HS-27A (cell line): Measurements from ENCODE around the gene UPF3A.
A peak's percentile ranks its signal among the peaks of the same experiment; 100 is the strongest.

ENCODE experiments used
- DNase-seq: peaks from one replicate; pipeline ENCODE4 v3.0.0-alpha.2; 2012; ENCODE audit warnings: low read depth, missing footprints

The UPF3A gene

DNA sequence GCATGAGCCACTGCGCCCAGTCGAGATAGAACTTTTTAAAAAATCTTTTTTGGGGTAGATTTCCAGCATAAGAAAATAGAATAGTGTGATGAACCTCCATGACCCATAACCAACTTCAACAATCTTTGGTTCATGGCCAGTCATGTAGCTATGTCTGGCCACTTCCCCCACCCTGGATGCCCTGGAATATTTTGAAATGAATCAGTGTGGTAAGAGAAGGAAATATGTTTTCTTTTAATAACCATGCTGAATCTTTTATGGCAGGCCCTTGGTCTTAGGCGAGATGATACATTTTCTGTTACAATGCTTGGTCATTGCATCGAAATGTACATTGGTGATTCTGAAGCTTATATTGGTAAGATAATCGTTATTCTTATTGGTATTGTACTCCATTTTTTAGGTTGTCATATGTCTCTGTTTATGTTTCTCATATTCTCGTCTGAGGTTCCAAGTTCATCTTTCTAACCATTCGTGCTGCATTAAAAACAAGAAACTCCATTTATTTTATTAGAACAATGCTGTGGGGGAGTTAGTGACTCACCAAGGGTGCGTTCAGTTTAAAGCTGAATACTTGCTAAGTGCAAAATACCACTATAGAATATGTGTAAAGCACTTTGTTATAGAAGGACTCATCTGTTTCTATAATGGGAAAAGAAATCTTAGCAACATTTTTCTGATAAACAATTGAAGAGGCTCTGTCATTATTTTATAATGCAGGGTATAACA lies 16.4 kb upstream of the UPF3A start:
- DNase-seq, result peak; percentile 63

DNA sequence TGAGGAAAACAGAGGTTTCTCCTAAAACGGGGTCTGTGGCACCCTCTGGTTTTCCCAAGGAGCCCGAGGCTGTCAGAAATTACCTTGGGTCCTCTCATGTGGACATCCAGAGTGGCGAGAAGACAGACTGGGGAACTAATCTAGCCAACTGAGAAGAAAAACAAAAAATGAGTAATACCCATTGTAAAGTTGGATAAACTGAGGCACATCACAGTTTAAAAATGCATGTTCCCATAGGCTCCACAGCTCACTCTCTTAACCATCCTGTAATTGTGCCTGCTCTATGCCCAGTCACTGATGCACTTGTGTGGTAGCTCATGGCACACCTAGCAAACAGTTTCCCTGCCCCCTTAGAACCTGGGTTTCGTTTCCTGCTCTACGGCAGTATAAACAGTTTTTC lies 15.2 kb upstream of the UPF3A start:
- DNase-seq, result no peak

- DNase-seq, result no peak
These were observed 12.8 kb upstream of the UPF3A start for GRCh38 chr13:114268344-114269280.

GRCh38 chr13:114269281-114269770 lies 12.1 kb upstream of the UPF3A start:
- no peak for DNase-seq

- DNase-seq, result no peak
These were observed 8.4 kb upstream of the UPF3A start for GRCh38 chr13:114272977-114273376.

DNA sequence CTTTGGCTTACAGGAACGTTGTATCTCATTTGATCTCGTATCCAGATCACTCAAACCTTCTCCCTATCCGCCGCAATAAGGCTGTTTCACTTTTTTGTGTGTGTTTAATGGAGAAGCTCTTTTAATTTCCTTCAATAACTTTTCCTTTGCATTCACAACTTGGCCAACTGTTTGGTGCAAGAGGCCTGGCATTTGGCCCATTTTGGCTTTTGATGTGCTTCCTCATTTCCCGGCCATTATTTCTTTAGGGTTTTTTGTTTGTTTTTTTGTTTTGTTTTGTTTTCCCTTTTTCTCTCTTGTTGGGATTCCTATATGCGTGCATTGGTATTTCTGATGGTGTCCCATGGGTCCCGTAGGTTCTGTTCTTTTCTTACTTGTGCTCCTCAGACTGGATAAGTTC lies 6.1 kb upstream of the UPF3A start:
- no peak for DNase-seq

- DNase-seq, result no peak
These were observed 2.3 kb upstream of the UPF3A start for GRCh38 chr13:114279146-114279545.

GRCh38 chr13:114279758-114280355 lies 1.5 kb upstream of the UPF3A start:
- no peak for DNase-seq

DNA sequence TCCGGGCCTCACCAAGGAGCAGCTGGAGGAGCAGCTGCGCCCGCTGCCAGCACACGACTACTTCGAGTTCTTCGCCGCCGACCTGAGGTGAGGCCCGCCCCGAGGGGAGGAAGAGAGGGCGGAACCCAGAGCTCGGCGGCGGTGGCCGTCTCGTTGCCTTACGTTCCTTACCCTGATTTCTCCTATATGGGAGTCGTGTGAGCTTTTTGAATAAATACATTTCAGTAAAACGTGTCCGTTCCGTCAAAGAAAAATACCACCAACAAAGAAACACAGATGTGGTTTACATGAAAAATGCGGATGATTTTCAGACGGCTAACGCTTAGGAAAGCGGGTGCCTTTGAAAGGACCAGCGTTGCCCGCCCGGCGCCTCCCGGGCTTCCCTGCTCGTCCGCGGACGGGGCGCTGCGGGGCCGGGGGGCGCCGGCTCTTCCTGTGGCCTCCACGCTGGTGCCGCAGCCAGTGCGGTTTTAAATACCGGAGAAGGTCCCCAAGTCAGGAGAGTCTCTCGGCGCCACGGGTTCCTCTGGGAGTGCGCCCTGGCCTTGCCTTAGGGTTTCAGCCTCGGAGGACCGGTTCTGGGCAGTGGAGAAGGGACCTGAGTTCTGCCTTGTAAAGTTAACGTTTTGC lies 755 bp downstream of the UPF3A start:
- peak; percentile 45 for DNase-seq

DNA sequence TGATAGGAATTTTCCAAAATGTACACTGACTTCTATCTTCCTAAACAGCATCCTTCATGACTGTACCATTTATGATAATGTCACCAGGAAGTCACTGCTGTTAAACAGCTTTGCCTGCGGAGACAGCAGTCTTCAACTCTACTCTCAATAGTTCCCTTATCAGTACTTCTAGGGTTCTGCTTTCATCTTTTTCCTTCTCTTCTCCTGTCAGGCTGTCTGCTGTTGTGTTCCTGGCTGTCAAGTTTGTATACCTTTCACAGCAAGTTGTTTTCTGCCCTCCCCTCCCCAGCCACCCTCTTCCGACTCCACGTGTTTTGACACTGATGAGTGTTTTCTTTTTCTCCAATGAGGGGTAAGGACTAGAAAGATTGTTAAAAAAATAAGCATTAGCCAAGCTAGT lies 2.2 kb downstream of the UPF3A start:
- no peak for DNase-seq

DNA sequence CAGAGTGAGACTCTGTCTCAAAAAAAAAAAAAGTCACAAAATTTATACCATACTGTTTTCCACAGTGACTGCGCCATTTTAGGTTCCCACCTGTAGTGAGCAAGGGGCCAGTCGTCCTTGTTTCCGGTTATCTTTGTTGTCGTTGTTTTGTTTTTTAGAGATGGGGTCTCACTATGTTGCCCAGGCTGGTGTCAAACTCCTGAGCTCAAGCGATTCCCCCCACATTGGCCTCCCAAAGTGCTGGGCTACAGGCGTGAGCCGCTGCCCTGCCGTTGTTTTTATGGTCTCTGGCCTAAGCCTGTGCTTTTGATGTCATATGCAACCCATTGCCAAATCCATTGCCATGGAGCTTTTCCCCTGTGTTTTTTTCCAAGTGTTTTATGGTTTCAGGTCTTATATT lies 3.3 kb downstream of the UPF3A start:
- DNase-seq, result no peak

GRCh38 chr13:114285166-114285808 lies 3.9 kb downstream of the UPF3A start:
- DNase-seq, result no peak

- DNase-seq, result no peak
These were observed 5.4 kb downstream of the UPF3A start for GRCh38 chr13:114286808-114287207.

DNA sequence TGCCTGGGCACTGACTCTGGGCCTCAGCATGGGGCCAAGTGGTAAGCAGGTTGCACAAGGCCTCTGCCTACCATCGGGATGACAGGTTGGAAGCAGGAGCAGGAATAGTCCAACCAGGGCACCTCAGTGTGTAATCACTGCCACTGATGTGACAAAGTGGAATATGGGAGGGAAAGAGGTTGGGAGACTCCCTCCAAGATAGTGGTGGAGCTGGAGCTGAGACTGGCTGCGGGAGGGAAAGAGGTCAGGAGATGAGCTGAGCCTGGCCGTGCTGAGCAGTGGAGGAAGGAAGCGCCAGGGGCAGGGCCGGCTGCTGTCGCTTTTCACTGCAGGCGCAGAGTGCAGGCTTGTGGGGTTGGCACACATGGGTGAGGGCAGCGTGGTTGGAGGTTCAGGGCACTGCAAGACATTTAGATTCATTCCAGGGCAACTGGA lies 6.8 kb downstream of the UPF3A start:
- no peak for DNase-seq

DNA sequence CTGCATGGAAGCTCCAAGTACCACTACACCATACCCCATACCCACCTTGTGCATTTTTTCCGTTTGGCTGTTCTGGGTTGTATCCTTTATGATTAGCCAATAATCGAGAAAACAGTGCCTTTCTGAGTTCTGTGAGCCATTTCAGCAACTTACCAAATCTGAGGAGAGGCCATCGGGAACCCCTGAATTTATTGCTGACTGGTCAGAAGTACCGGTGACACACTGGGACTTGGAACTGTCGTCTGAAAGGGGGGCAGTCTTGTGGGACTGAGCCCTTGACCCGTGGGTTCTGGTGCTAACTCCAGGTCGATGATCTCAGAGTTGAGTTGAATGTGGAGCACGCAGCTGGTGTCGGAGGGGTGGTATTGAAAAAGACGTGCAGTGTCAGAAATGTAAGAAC lies 15.0 kb downstream of the UPF3A start:
- DNase-seq, result no peak

DNA sequence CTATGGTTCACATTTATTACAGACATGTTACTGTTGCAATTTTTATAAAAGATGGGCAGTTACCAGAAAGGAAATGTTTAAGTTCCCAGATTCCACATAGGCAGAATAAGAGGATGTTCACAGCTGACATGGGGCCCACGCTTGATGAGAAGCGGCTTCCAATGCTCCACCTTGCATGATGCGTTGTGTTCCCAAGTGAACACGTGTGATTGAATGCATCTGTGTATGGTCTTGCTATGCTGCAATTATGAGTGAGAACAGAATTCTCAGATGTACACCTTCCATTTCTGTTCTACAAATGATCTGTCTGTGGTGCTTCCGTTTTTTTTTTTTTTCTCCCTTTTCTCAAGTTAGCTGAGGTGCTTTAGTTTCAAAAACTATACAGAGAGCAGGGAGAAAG lies 15.5 kb downstream of the UPF3A start:
- DNase-seq, result no peak

GRCh38 chr13:114298866-114299265 lies 17.5 kb downstream of the UPF3A start:
- no peak for DNase-seq

DNA sequence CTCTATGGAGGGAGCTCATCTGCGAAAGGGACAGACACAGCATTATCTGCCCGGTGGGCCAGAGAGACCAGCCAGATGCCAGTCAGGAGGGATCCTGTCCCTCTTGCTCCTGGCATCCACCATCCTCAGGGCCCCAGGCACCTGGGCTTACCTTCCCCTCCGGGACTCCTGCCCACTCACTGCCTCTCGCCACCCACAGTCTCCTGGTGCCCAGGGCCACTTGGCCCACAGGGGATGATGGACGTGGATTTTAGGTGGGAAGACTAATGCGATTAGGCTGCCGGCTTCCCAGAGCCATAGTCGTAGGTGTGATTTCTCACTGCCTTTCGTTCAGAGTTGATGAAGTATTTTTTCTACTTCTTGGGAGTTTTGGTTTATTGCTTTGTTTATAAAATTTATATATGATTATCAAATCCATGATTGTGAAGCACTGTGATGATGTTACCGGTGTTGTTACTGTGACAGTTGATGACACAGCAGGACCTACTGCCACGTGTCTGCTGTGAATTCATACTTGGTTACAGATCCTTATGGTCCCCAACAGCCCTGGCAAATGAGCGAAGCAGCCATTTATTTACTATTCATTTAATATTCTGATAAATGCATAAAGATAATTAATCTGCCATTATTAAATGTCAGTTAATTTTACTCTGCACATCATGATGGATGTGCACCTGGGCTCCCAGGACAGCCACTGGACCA lies 18.4 kb downstream of the UPF3A start:
- DNase-seq, result no peak

DNA sequence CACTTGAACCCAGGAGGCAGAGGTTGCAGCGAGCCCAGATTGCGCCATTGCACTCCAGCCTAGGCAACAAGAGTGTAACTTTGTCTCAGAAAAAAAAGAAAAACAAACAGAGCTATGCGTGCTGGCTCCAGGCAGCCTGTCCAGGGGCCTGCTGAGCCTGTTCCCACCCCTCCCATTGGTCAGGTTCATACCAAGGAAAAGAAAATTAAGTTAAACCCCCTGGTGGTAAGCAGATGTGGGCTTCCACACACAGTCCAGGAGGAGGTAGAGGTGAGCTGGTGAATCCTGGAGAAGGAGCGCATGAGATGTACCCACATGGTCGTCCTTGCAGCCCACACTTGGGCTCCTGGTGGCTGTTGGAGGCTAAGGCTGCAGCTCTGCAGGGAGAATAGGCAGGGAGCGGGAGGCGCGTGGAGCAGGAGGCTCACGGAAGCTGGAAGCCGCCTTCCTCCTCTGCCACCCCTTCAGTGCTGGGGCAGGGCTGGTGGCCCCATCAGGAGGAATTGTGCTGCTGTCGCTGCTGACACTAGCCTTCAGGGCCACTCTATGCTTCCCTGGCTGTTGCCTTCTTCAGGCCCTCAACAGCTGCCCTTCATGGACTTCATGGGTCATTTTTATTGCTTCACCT lies 22.4 kb downstream of the UPF3A start:
- DNase-seq, result no peak

DNA sequence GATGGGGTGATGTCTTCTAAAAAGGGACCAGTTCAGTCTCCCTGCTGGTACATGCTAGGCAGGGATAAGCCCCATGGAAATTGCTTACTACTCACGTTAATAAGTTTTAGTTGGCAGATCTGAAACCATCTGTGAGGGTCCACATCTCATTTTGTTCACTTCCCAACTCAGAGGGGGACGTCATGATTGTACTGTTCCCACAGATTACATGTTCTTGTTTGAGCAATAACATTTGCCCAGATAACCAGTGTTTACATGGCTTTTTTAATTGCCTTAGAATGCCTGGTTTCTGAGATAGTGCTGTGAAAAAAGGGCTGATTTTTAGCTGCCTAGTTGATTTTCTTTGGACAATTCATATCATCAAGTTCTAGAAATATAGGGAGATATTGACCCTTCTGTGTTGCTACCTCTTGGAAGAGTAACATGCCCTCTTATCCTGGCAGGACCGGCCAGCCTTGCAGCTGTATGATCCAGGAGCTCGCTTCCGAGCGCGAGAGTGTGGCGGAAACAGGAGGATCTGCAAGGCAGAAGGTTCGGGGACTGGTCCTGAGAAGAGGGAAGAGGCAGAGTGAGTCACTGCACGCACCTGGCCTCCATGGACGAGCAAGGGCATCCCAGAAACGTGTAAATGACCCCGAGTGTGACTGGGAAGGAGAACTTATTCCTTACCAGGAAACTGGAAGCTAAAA lies 23.1 kb downstream of the UPF3A start:
- no peak for DNase-seq
